Nephron (organoid): ENCODE data around the gene MCRIP1.

Experiments
- H3K27ac Mint-ChIP-seq, 3 experiments: 2 replicates each; pipeline ENCODE4 v1.8.0; 2020; ENCODE audit warnings: mixed read lengths in 3 of 3, mild to moderate bottlenecking in 2 of 3, moderate library complexity in 1 of 3
- H3K27me3 Mint-ChIP-seq: 2 replicates; pipeline ENCODE4 v1.8.0; 2021; ENCODE audit warnings: low read depth, mild to moderate bottlenecking, moderate library complexity, mixed read lengths
- H3K36me3 Mint-ChIP-seq: 2 replicates; pipeline ENCODE4 v1.8.0; 2020; ENCODE audit warnings: low read depth, mixed read lengths
- H3K4me1 Mint-ChIP-seq: 2 replicates; pipeline ENCODE4 v1.8.0; 2020; ENCODE audit warnings: mixed read lengths
- H3K4me3 Mint-ChIP-seq, 3 experiments: 2 replicates each; pipeline ENCODE4 v1.8.0; 2020; ENCODE audit warnings: mild to moderate bottlenecking in 3 of 3, mixed read lengths in 3 of 3, moderate library complexity in 2 of 3
- H3K9me3 Mint-ChIP-seq: 2 replicates; pipeline ENCODE4 v1.8.0; 2020; ENCODE audit warnings: mixed read lengths
- TF ChIP-seq, protein P1 (sequence below), 3 experiments: fragments of 200-600 bp; sonication (generic); IDR thresholded peaks; one replicate each; pipeline ENCODE4 v1.5.0; 2021; ENCODE audit warnings: antibody characterized with exemption in 3 of 3; ENCODE audit not compliant: unreplicated experiment in 3 of 3

MCRIP1 gene

DNA sequence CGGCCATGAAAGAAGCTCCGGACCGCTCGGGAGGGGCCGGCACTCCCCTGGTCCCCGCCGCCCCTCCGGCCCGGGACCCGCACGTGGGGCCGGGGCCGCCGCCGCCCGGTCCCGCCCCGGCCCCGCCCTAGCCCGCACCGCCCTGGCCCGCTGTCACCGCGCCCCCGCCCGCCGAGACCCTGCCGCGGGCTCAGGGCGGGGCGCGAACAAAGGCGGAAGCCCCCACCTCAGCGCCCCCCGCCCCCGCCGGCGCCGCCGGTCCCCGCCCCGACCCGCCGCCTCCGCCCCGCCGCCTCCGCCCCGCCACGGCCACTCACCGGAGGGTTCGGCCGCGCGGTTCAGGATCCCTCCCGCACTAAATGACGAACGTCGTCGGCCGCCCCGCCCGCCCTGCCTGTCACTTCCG, 37.9 kb upstream of the MCRIP1 start, which contains the start of gene ARHGDIA:
ARHGDIA (minus strand) TSS at position 357 of the 406 bp plus-strand sequence. CDS start 1,407 bp downstream, outside the sequence.
- peak within 1 kb of the TSS; percentile 88 to 97 (median 95) for H3K27ac Mint-ChIP-seq
- TF ChIP-seq, protein P1, sequence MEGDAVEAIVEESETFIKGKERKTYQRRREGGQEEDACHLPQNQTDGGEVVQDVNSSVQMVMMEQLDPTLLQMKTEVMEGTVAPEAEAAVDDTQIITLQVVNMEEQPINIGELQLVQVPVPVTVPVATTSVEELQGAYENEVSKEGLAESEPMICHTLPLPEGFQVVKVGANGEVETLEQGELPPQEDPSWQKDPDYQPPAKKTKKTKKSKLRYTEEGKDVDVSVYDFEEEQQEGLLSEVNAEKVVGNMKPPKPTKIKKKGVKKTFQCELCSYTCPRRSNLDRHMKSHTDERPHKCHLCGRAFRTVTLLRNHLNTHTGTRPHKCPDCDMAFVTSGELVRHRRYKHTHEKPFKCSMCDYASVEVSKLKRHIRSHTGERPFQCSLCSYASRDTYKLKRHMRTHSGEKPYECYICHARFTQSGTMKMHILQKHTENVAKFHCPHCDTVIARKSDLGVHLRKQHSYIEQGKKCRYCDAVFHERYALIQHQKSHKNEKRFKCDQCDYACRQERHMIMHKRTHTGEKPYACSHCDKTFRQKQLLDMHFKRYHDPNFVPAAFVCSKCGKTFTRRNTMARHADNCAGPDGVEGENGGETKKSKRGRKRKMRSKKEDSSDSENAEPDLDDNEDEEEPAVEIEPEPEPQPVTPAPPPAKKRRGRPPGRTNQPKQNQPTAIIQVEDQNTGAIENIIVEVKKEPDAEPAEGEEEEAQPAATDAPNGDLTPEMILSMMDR (IDR thresholded peaks at IDR 0.05; ENCODE audit: unreplicated experiment in 3 of 3) = no peak
- H3K9me3 Mint-ChIP-seq = no peaks in the 10 kb centered on the region
- no peaks in the 10 kb centered on the region for H3K27me3 Mint-ChIP-seq
- peaks cover 11% of the 10 kb centered on the region for H3K4me1 Mint-ChIP-seq
- H3K4me3 Mint-ChIP-seq = peak within 1 kb of the TSS; percentile 85 to 93 (median 91)
- peaks cover 3% of the 10 kb centered on the region for H3K36me3 Mint-ChIP-seq

DNA sequence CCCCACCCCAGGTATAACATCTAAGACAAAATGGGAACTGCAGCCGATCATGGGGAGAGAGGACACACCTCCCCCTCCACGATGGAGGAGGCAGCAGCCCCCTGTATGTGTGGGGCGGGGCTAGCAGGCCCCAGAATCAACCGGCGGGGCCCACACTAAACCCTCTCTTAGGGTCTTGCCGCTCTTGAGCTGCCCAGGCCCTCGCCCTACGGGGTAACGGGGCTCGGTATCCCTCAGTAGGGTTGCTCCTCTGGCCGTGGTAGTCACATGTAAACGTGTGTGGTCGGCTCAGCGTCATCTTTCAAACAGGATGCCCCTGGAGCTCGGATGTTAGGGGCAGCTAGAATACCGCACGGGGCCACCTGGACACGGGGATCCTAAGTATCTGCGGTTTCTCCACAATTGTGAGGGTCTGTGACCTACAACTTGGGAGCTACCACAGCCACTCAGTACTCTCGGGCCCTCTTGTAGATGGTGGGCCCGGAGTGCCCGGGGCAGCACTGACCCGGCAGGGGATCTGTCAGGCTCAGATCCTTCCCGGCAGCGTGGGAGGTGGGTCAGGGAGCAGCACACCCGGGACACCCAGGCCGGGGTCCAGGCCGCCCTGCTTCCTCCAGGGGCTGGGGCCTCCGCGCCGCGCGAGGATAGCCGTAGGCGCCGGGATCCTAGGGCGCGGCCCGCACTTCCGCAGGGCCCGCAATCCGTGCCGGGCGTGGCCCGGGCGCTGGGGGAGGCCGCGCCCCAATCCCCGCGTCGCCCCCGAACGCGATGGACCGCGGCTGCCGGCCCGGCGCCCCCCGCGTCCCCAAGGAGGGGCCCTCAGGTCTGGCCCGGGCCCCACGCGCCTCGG, 37.3 kb upstream of the MCRIP1 start:
- peaks cover 11% of the 10 kb centered on the region for H3K4me1 Mint-ChIP-seq
- H3K9me3 Mint-ChIP-seq = no peaks in the 10 kb centered on the region
- TF ChIP-seq, protein P1 (IDR thresholded peaks at IDR 0.05; ENCODE audit: unreplicated experiment in 3 of 3) = no peak
- H3K4me3 Mint-ChIP-seq = peak overlapping the region; percentile 82 to 93 (median 91)
- H3K36me3 Mint-ChIP-seq = peaks cover 3% of the 10 kb centered on the region
- H3K27me3 Mint-ChIP-seq = no peaks in the 10 kb centered on the region
- H3K27ac Mint-ChIP-seq = peak overlapping the region; percentile 87 to 94 (median 92)

DNA sequence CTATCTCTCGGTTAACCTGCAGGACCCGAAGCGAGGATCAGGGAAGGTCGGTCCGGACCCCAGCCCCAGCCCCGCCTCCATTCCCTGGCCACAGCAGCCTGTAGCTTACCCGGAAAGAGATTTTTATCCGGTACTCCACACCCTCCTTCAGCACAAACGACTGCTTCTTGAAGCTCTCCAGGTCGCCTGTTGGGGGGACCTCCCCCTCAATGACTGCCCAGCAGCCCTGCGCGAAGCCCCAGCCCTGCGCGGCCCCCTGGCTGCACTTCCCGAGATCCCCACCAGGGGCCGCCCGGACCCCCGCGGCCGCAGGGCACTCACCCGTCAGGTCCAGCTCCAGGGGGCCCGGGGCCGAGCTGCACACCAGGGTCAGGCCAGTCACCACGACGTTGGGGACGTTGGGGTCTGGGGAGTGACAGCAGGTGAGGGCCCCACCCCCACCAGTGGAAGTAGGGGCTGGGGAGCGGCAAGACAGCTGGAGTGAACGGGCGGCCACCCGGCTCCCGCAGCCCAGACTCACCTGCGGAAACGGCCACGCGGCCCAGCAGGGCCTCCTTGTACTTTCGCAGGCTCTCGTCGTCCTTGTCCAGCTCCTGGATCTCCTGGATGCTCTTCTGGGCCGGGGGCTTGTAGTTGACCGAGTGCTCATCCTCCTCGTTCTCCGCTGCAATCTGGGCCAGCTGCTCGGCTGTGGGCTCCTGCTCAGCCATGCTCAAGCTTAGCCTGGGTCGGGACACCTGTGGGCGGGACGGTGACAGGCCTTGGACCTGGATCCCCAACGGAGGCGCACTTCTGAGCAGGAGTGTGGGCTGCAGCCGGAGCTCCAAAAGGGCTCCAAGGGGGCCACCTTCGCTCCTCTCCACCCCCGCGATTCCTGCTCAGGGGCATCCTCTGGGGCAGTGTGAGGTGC, 36.4 kb upstream of the MCRIP1 start:
- H3K36me3 Mint-ChIP-seq = peaks cover 3% of the 10 kb centered on the region
- no peaks in the 10 kb centered on the region for H3K27me3 Mint-ChIP-seq
- TF ChIP-seq, protein P1 (IDR thresholded peaks at IDR 0.05; ENCODE audit: unreplicated experiment in 3 of 3) = peak; percentile 98 to 99 (median 98)
- peaks cover 11% of the 10 kb centered on the region for H3K4me1 Mint-ChIP-seq
- H3K9me3 Mint-ChIP-seq = no peaks in the 10 kb centered on the region
- H3K27ac Mint-ChIP-seq = peak overlapping the region; percentile 87 to 94 (median 92)
- peak overlapping the region; percentile 82 to 93 (median 91) for H3K4me3 Mint-ChIP-seq

DNA sequence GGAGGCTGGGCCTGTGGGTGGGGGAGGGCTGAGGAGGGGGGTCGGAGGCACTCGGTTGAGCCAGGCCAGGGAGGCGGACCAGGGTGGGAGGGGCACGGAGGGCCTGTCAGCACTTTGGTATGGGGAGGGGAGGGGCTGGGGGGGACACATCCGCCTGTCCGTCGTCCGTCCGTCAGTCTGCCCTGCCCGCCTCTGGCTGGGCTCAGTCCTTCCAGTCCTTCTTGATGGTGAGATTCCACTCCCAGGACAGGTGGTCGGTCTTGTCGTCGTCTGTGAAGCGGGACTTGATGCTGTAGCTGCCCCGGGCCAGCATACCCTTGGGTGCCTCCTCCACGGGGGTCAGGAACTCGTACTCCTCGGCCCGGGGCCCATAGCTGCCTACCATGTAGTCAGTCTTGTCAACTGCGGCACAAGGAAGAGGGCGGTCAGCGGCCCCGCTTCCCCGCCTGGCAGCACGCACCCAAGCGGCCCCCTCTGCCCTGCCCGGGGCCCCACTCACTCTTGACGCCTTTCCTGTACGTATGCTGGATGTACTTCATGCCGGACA, 35.7 kb upstream of the MCRIP1 start:
- Mint-ChIP-seq H3K4me1 (peaks cover 12% of the 10 kb centered on the region), H3K27ac (peak overlapping the region in 2 of 3 experiments; percentile 59 to 74), H3K9me3 (no peaks in the 10 kb centered on the region), H3K36me3 (peaks cover 3% of the 10 kb centered on the region), H3K4me3 (peak overlapping the region; percentile 14 to 93 (median 82)), H3K27me3 (no peaks in the 10 kb centered on the region)
- TF ChIP-seq, protein P1 (IDR thresholded peaks at IDR 0.05; ENCODE audit: unreplicated experiment in 3 of 3) = no peak

DNA sequence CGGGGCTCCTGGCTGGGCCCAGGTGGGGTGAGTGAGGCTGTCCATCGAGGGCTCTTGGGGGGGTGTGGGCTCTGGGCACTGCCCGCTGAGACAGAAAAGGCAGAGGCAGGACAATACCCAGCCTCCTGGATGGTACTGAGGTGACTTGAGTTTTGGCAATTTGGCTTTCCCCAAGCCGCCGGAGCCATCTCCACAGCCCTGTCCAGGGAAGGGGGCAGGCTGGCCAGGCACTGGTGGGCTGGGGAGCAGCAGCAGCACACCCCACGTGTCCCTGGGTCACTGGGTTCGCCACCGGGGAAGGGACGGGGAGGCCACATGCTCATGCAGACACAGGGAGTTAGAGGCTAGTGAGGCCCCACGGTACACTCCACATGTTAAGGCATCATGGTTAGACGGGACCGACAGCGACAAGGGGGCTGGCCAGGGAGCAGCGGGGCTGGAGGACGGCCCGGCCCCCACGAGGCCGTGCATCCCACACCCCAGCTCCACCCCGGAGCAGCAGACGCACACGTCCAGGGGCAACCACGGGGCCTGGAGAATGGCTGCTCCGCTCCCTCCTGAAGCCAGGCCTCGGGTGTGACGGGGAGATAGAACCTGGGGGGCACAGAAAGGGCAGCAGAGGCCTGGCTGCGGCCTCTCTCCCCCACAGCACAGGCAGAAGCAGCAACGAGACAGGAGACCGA, 35.0 kb upstream of the MCRIP1 start:
- peak overlapping the region; percentile 49 to 71 (median 60) for H3K4me3 Mint-ChIP-seq
- H3K4me1 Mint-ChIP-seq = peaks cover 18% of the 10 kb centered on the region
- H3K9me3 Mint-ChIP-seq = no peaks in the 10 kb centered on the region
- peaks cover 8% of the 10 kb centered on the region for H3K36me3 Mint-ChIP-seq
- TF ChIP-seq, protein P1 (IDR thresholded peaks at IDR 0.05; ENCODE audit: unreplicated experiment in 3 of 3) = no peak
- H3K27ac Mint-ChIP-seq = peak overlapping the region in 2 of 3 experiments; percentile 43 to 74
- H3K27me3 Mint-ChIP-seq = no peaks in the 10 kb centered on the region
